NCI-H748 (cell line): Measurements from ENCODE around the gene COL8A2.

Source experiments
- DNase-seq: peaks from one replicate; lab custom pipeline; 2025; ENCODE audit not compliant: unreplicated experiment; lab: John Stamatoyannopoulos, UW

The COL8A2 gene

GRCh38 chr1:36137226-36137625 is 12.2 kb upstream of the COL8A2 start:
- DNase-seq, result no peak

GRCh38 chr1:36136535-36136934 is 11.5 kb upstream of the COL8A2 start:
- DNase-seq, result no peak

GRCh38 chr1:36135796-36136195 is 10.8 kb upstream of the COL8A2 start:
- no peak for DNase-seq

GRCh38 chr1:36135330-36135667 is 10.3 kb upstream of the COL8A2 start:
- DNase-seq, result no peak

GRCh38 chr1:36134505-36135329 is 9.7 kb upstream of the COL8A2 start:
- DNase-seq, result peak; percentile 27

- DNase-seq, result no peak
Measured at GRCh38 chr1:36134031-36134430, 9.0 kb upstream of the COL8A2 start.

GRCh38 chr1:36133484-36133883 is 8.5 kb upstream of the COL8A2 start:
- no peak for DNase-seq

- no peak for DNase-seq
Measured at GRCh38 chr1:36132029-36132428, 7.0 kb upstream of the COL8A2 start.

GRCh38 chr1:36128905-36129206 is 3.8 kb upstream of the COL8A2 start:
- DNase-seq, result no peak

GRCh38 chr1:36128126-36128904 is 3.3 kb upstream of the COL8A2 start:
- no peak for DNase-seq

GRCh38 chr1:36126797-36127500 is 1.9 kb upstream of the COL8A2 start:
- DNase-seq, result no peak

GRCh38 chr1:36126005-36126716 is 1.1 kb upstream of the COL8A2 start:
- DNase-seq, result no peak

GRCh38 chr1:36124404-36125128 is 456 bp downstream of the COL8A2 start:
- no peak for DNase-seq

GRCh38 chr1:36123356-36123755 is 1.7 kb downstream of the COL8A2 start:
- no peak for DNase-seq

- DNase-seq, result no peak
Measured at GRCh38 chr1:36122062-36123030, 2.7 kb downstream of the COL8A2 start.

- DNase-seq, result no peak
Measured at GRCh38 chr1:36119456-36119855, 5.6 kb downstream of the COL8A2 start.

GRCh38 chr1:36118447-36119204 is 6.4 kb downstream of the COL8A2 start:
- no peak for DNase-seq

- no peak for DNase-seq
Measured at GRCh38 chr1:36116901-36117300, 8.1 kb downstream of the COL8A2 start.

GRCh38 chr1:36115931-36116330 is 9.1 kb downstream of the COL8A2 start:
- DNase-seq, result no peak
